HG03432 (cell line): ENCODE measurements around the gene MBP.

ENCODE experiments used
- ATAC-seq: cut with Tn5 transposase; IDR thresholded peaks from one replicate; pipeline ENCODE4 v1.9.1; 2021; ENCODE audit warnings: mild to moderate bottlenecking, moderate library complexity; ENCODE audit not compliant: unreplicated experiment

The MBP gene

DNA sequence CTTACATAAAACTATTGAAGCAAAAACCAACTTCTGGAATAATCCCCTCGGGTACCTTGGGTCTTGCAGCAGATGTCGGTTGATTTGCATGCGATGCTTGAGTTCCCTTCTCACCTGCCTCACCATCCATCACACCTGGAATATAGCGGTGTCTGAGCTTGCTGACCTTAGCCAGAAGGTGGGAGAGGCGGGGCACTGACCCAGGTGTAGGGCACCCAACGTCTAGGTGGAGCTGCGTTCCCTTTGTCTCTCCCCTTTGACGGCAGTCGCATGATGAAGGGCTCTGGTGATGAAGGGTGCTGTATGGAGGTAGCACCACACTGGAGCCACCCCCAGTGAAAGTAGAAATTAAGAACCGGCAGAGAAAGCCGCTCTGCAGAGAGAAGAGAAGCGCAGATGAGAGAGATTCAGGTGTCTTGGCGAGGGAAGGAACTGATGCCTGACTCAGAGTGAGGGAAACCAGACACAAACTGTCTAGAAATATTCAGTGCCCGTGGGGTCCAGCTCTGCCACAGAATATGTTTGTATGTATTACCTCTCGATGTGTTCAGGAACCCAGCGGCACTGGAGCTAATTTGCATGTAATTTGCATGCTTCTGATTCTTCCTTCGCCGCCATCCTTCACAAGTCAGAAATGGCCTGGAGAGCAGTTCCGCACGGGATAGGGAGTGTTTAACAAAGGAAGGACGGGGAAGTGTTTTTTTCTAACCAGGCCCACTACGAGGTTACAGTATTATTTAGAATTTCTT is 19.4 kb upstream of the MBP start:
- ATAC-seq, result no peak

- no peak for ATAC-seq
Measured at GRCh38 chr18:77151033-77151771, 18.6 kb upstream of the MBP start.

GRCh38 chr18:77150588-77150987 is 18.0 kb upstream of the MBP start:
- ATAC-seq, result no peak

GRCh38 chr18:77148289-77148688 is 15.7 kb upstream of the MBP start:
- no peak for ATAC-seq

DNA sequence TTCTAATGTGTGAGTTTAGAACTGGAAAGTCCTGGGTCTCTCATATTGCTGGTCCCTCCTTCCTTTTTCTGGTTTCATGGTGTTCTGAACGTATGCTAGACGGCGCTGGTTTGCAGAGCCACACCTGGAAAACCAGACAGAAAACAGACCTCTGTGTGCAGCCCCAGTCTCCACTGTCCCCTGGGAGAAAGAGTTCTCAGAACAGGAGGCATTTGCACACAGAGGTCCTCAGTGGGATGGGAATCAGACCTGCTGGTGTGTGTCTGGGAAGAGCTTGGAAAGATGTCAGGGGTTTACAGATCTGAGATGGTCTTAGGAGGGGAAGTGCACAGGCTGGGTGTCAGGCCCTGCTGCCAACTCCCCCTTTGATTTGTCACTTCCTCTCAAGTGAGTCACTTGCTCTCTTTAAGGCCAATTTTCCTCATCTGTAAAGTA is 14.9 kb upstream of the MBP start:
- no peak for ATAC-seq

- no peak for ATAC-seq
Measured at GRCh38 chr18:77146249-77147080, 13.9 kb upstream of the MBP start.

DNA sequence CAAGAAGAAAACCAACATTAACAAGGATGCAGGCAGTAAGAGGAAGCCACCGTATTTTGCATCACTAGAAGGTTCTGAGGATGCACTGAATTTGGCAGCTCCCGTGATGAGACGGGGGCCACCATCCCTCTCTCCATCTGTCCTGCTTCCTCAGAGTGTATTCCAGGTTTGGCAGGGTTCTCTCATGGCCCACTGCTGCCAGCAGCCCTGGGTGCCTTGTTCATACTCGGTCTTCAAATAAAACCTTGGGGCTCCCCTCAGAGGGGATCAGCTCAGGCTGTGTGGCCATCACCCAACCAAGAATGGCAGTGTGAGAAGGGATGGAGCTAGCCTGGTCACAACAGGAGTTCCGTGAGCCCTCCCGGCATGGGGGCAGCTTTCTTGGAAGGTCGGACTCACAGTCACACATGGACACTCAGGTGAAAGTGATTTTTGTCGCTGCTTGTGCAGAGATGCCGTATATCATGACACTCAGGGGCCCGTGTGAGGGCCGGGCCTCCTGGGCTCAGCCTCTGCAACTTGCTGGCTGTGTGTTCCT is 12.8 kb upstream of the MBP start:
- no peak for ATAC-seq

DNA sequence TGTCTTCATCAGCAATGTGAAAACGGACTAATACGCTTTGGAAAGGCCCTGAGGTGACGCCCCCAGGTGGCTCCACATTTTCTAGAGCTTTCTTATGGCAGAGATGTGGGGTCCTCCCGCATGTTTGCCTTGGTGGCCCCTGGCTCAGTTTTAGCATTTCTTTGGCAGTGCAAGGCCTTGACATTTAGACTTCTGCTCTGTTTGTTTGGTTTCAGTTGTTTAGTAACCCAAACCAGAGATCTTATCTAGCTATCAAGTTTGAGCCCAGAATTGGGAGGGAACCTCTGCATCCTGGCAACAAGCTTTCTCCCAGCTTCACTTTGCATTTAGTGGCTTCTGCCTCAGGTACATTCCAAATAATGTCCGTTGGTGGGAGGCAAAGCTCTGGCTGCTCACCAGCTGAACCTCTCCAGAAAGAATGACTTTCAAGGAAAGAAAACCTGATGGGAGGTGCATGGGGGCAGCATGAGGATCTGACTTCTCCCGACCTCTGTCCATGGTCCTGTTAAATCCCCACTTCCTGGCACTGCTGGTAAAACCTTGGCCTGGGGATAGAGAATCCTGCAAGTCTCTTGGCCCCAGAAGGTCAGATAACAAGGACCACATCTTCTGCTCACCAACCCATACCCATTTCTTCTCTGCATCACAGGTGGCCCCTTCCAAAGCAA is 12.0 kb upstream of the MBP start:
- ATAC-seq, result no peak

- ATAC-seq, result no peak
Measured at GRCh38 chr18:77144046-77144445, 11.5 kb upstream of the MBP start.

GRCh38 chr18:77143196-77143595 is 10.6 kb upstream of the MBP start:
- no peak for ATAC-seq

DNA sequence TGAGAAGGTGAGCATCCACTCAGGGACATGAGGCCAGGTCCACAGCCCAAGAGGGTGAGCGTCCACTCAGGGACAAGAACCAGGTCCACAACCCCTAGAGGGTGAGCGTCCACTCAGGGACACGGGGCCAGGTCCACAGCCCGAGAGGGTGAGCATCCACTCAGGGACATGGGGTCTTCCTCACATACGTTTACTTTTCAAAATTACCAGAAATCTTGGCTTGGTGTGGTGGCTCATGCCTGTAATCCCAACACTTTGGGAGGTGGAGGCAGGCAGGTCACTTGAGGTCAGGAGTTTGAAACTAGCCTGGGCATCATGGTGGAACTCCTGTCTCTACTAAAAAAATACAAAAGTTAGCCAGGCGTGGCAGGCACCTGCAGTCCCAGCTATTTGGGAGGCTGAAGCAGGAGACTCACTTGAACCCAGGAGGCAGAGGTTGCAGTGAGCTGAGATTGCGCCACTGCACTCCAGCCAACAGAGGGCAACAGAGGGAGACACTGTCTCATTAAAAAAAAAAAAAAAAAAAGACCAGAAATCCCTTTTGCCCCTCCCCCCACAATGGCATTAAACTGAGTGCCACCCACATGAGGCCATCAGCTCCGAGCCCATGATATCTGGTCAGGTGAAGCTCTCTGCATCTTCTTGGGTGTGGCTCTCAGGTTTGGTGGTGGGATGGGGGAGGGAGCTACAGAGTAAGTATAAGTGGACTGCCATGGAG is 9.0 kb upstream of the MBP start:
- no peak for ATAC-seq

DNA sequence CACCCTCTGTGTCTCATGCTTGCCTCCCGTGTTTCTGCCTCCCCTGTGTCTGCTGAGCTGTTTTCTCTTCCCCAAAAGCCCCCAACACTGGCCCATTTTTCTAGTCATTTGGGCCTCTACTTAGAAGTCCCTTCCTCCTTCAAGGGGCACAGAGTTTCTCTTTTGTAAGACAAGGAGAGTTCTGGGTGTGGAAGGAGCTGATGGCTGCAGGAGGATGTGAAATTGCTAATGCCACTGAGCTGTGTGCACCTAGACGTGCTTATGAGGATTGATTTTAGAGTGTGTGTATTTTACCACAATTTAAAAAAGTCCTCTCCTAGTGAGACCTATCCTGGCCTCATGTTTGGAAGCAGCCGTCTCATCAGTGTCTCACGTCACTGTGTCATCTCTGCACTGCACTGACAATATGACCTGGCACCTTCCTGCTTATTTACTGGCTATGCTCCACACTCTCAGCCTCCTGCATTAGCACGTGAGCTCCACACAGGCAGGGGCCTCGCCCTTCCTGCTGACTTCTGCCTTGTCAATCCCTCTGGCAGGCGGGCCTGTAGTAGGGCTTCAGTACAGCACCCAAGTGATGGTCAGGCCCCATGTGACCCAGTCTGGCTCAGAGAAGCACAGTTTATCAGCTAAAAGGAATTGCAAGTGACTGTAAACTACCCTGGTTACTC is 8.0 kb upstream of the MBP start:
- ATAC-seq, result peak; percentile 41

- ATAC-seq, result no peak
Measured at GRCh38 chr18:77140030-77140429, 7.4 kb upstream of the MBP start.

DNA sequence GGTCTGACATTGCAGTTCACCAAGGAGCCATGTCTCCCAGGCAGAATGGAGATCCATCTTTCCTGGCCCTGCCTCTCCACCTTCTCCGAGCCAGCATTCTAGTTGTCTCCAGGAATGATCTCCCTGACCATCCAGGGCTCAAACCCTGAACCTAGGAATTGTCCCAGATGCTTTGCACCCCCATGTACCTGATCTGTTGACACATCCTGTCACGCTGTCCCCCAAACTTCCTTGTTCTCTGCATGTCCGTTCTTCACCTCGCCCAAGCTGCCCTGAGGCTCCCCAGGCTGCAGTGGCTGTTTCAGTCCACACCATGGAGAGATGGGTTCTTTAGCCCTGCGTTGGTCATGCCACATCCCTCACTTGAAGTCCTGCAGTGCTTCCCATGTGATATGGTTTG is 7.0 kb upstream of the MBP start:
- no peak for ATAC-seq

- ATAC-seq, result no peak
Measured at GRCh38 chr18:77138270-77138669, 5.7 kb upstream of the MBP start.

- ATAC-seq, result no peak
Measured at GRCh38 chr18:77137851-77138250, 5.3 kb upstream of the MBP start.

DNA sequence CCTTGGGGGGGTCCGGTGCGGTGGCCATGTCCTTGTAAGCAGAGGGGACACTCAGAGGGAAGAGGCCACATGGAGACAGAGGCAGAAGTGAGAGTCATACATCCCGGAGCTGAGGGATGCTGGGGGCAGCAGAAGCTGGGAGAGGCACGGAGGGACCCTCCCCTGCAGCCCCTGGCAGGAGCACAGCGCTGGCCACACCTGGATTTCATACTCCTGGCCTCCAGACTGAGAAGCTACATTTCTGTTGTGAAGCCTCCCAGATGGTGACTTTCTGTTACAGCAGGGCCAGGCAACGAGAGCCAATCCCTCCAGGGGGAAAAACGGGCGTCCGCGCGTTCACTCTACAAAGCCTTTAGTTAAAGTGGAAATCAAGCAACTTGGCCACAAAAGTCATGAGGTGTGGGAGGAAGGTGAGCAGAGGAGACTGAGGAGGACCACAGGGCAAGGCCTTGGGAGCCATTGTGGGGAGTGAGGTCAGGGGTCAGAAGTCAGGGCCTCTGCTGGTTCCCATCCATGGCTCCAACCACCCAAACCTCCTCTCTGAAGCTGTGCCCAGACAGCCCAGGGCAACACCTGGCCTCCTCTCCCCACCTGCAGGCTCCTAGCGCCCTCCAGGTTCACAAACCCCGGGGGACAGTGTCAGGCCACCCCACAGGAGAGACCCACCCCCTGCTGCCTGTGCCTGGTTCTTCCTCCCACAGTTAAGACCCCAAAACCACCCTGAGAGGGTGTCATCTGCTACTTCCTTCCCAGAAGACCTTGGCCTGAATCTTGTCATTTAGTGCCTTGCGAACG is 4.5 kb upstream of the MBP start:
- no peak for ATAC-seq

DNA sequence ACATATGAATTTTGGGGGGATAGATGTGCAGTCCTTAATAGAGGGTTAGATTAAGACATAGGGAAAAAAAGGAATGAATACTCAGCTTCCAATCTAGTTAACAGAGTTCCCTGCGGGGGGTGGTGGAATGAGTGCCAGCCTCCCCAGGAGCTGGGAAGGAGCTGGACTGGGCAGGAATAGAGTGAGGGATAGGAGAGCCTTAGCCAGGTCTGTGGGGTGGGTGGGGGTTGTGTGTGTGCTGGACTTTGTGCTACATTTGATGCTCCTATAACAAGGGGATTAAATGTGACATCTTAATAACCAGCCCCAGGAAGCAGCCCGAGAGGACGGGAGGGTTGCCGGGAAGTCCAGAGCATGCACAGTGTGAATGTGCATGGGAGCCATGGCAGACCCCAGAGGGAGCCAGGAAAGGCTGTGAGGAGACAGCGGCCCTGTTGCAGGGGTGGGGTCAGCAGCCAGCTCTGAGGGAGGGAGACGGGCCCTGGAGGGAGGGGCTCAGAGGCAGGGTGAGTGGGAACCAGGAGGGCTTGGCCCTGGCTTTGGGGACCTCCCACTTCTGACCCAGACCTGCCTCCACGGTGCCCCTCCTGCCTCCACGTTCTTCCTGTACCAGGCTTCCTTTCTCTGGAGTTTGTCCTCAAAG is 3.6 kb upstream of the MBP start:
- no peak for ATAC-seq
